Astrocyte of the spinal cord (primary cell): ENCODE results near the gene SCN4A.

Source experiments
- DNase-seq: peaks from one replicate; pipeline ENCODE4 v3.0.0; 2011; ENCODE audit warnings: low read depth, low spot score
- H3K4me3 ChIP-seq: 2 replicates; pipeline ENCODE4 v1.5.1; 2011; ENCODE audit warnings: low read depth, mild to moderate bottlenecking, low read length, moderate library complexity
- CTCF ChIP-seq: IDR thresholded peaks from 2 replicates; pipeline ENCODE4 v1.5.1; 2012; ENCODE audit warnings: low read depth, mild to moderate bottlenecking, low read length, inconsistent platforms
- in situ Hi-C: cut with HindIII; loops from 2 replicates; pipeline ENCODE4 v1.10.0; 2017; ENCODE audit warnings: low sequenced_read_pairs

Gene SCN4A

GRCh38 chr17:64005734-64006167 is 33.0 kb upstream of the SCN4A start:
- in situ Hi-C loops: no loop called here
- no peak for TF ChIP-seq CTCF
- DNase-seq: no peak
- no peak overlapping the region for H3K4me3 ChIP-seq

DNA sequence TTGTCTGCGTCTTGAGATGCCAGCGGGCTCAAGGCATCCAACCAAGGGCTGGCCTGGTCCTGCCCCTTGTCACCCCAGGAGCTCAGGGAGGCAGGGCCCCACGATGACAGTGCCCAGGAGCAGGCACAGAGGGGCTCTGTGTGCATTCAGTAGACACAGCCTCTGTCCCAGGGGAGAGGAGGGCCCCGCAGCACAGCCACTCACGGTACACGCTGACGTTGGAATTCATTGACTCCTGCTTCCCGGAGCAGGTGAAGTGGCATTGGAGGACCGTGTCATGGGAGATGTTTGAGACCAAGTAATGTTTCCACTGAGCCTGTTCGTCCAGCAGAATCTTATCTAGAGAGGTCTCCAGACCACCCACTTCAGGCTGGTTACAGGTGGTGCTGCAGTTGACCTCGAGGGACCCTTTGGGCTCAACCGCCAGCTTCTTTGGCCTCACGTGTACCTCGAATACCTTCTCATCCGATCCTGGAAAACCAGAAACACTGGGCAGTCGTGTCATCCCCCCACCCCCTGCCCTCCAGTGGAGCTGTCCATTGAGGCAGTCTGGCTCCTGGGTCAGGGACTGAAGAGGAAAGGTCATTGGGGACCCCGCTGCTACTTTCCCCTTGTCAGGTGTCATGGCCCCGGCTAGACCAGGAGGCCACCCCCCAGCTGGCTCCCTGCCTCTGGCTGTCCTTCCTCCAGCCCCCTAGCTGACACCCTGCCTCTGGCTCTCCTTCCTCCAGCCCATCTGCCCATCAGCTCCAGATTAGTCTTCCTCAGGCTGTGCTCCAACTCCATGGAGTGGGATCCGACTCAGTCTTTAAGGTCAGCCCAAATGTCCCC is 32.4 kb upstream of the SCN4A start:
- TF ChIP-seq CTCF: no peak
- in situ Hi-C loops: no loop called here
- no peak for DNase-seq
- H3K4me3 ChIP-seq: no peak overlapping the region

GRCh38 chr17:64004218-64004770 is 31.6 kb upstream of the SCN4A start:
- in situ Hi-C loops: no loop called here
- H3K4me3 ChIP-seq: no peak overlapping the region
- DNase-seq: no peak
- TF ChIP-seq CTCF: no peak

GRCh38 chr17:64003526-64004121 is 30.9 kb upstream of the SCN4A start:
- no peak for TF ChIP-seq CTCF
- no peak overlapping the region for H3K4me3 ChIP-seq
- DNase-seq: no peak
- in situ Hi-C loops: no loop called here

- no peak overlapping the region for H3K4me3 ChIP-seq
- no peak for DNase-seq
- in situ Hi-C loops: no loop called here
- no peak for TF ChIP-seq CTCF
Measured at GRCh38 chr17:64002658-64003525, 30.2 kb upstream of the SCN4A start.

GRCh38 chr17:64001763-64002529 is 29.2 kb upstream of the SCN4A start:
- in situ Hi-C loops: no loop called here
- DNase-seq: no peak

More at GRCh38 chr17:64001763-64002529, 29.2 kb upstream of the SCN4A start:
- H3K4me3 ChIP-seq: no peak overlapping the region
- TF ChIP-seq CTCF: no peak
